Measurements from ENCODE around the gene ZNF831. TPM values are rescaled to one million over a fixed set of nuclear protein-coding genes. Genes with fewer than 3 reads are reported as not detected.

ZNF831 gene
- total RNA-seq, 1 donor from 2014 or later = not detected

- Mint-ChIP-seq H3K4me3 (no peak overlapping the region), H3K9me3 (peaks cover 3% of the 10 kb centered on the region), H3K27me3 (ENCODE audit: low read depth) (peaks cover 5% of the 10 kb centered on the region), H3K27ac (ENCODE audit: unreplicated experiment) (peak overlapping the region; percentile 46), H3K4me1 (peaks cover 5% of the 10 kb centered on the region), H3K36me3 (ENCODE audit: low read depth) (no peaks in the 10 kb centered on the region)
- TF ChIP-seq CTCF (conservative IDR thresholded peaks at IDR 0.05) = no peak
- no peak for DNase-seq (ENCODE audit: low read depth, low spot score)
These were observed 13.7 kb upstream of the ZNF831 start for GRCh38 chr20:59149678-59150504.

GRCh38 chr20:59150821-59151251 lies 12.8 kb upstream of the ZNF831 start:
- no peaks in the 10 kb centered on the region for H3K36me3 Mint-ChIP-seq (ENCODE audit: low read depth)
- H3K27ac Mint-ChIP-seq (ENCODE audit: unreplicated experiment) = no peak overlapping the region
- peaks cover 5% of the 10 kb centered on the region for H3K4me1 Mint-ChIP-seq
- H3K4me3 Mint-ChIP-seq = no peak overlapping the region
- TF ChIP-seq CTCF (conservative IDR thresholded peaks at IDR 0.05) = no peak
- H3K9me3 Mint-ChIP-seq = peaks cover 3% of the 10 kb centered on the region
- DNase-seq (ENCODE audit: low read depth, low spot score) = no peak
- peaks cover 5% of the 10 kb centered on the region for H3K27me3 Mint-ChIP-seq (ENCODE audit: low read depth)

- no peak overlapping the region for H3K4me3 Mint-ChIP-seq
- no peaks in the 10 kb centered on the region for H3K36me3 Mint-ChIP-seq (ENCODE audit: low read depth)
- TF ChIP-seq CTCF (conservative IDR thresholded peaks at IDR 0.05) = no peak
- H3K27me3 Mint-ChIP-seq (ENCODE audit: low read depth) = peaks cover 5% of the 10 kb centered on the region
- peaks cover 3% of the 10 kb centered on the region for H3K9me3 Mint-ChIP-seq
- peaks cover 5% of the 10 kb centered on the region for H3K4me1 Mint-ChIP-seq
- H3K27ac Mint-ChIP-seq (ENCODE audit: unreplicated experiment) = no peak overlapping the region
- DNase-seq (ENCODE audit: low read depth, low spot score) = no peak
These were observed 12.2 kb upstream of the ZNF831 start for GRCh38 chr20:59151391-59151790.

- Mint-ChIP-seq H3K9me3 (peaks cover 3% of the 10 kb centered on the region), H3K36me3 (ENCODE audit: low read depth) (no peaks in the 10 kb centered on the region), H3K27me3 (ENCODE audit: low read depth) (peaks cover 5% of the 10 kb centered on the region), H3K27ac (ENCODE audit: unreplicated experiment) (no peak overlapping the region), H3K4me1 (peaks cover 5% of the 10 kb centered on the region), H3K4me3 (no peak overlapping the region)
- no peak for TF ChIP-seq CTCF (conservative IDR thresholded peaks at IDR 0.05)
- no peak for DNase-seq (ENCODE audit: low read depth, low spot score)
These were observed 11.8 kb upstream of the ZNF831 start for GRCh38 chr20:59151820-59152219.

GRCh38 chr20:59152559-59153354 lies 10.9 kb upstream of the ZNF831 start:
- Mint-ChIP-seq H3K36me3 (ENCODE audit: low read depth) (no peaks in the 10 kb centered on the region), H3K27me3 (ENCODE audit: low read depth) (peaks cover 5% of the 10 kb centered on the region), H3K4me1 (peaks cover 5% of the 10 kb centered on the region), H3K9me3 (peaks cover 3% of the 10 kb centered on the region), H3K27ac (ENCODE audit: unreplicated experiment) (no peak overlapping the region), H3K4me3 (no peak overlapping the region)
- TF ChIP-seq CTCF (conservative IDR thresholded peaks at IDR 0.05) = no peak
- DNase-seq (ENCODE audit: low read depth, low spot score) = no peak
